HepG2 (cell line): Measurements from ENCODE around the gene UBE2O. TPM values are rescaled to one million over a fixed set of nuclear protein-coding genes. Genes with fewer than 3 reads are reported as not detected.

Experiments used
- CBX5 ChIP-seq: sonication (generic); formaldehyde crosslinking; IDR thresholded peaks from 2 replicates; pipeline ENCODE4 v1.4.0; 2020; ENCODE audit warnings: missing genetic modification reagents, borderline replicate concordance
- FOXJ3 ChIP-seq: sonication (generic); formaldehyde crosslinking; IDR thresholded peaks from 2 replicates; pipeline ENCODE4 v1.4.0; 2020; ENCODE audit warnings: missing genetic modification reagents, mild to moderate bottlenecking, borderline replicate concordance
- IRX3 ChIP-seq: sonication (generic); formaldehyde crosslinking; IDR thresholded peaks from 2 replicates; pipeline ENCODE4 v1.8.1; 2023; ENCODE audit warnings: mild to moderate bottlenecking, low read depth, missing genetic modification reagents, borderline replicate concordance
- ISX ChIP-seq: sonication (generic); formaldehyde crosslinking; conservative IDR thresholded peaks from 2 replicates; pipeline ENCODE4 v1.5.0; 2020; ENCODE audit warnings: missing genetic modification reagents
- NKX3-1 ChIP-seq: sonication (generic); formaldehyde crosslinking; IDR thresholded peaks from 2 replicates; pipeline ENCODE4 v1.5.0; 2020; ENCODE audit warnings: missing genetic modification reagents
- NRL ChIP-seq: sonication (generic); formaldehyde crosslinking; IDR thresholded peaks from 2 replicates; pipeline ENCODE4 v1.5.0; 2020; ENCODE audit warnings: missing genetic modification reagents, mild to moderate bottlenecking, moderate library complexity, borderline replicate concordance
- SPEN ChIP-seq: sonication (generic); formaldehyde crosslinking; IDR thresholded peaks from 2 replicates; pipeline ENCODE4 v1.5.1; 2020; ENCODE audit warnings: low read depth, mild to moderate bottlenecking, missing genetic modification reagents
- ZBTB7B ChIP-seq: sonication (generic); formaldehyde crosslinking; IDR thresholded peaks from 2 replicates; pipeline ENCODE4 v1.4.0; 2020; ENCODE audit warnings: missing genetic modification reagents
- ZC3H13 ChIP-seq: sonication (generic); formaldehyde crosslinking; IDR thresholded peaks from 2 replicates; pipeline ENCODE4 v1.8.1; 2023; ENCODE audit warnings: mild to moderate bottlenecking, missing genetic modification reagents, moderate library complexity
- ZNF17 ChIP-seq: sonication (generic); formaldehyde crosslinking; IDR thresholded peaks from 2 replicates; pipeline ENCODE4 v1.5.0; 2020; ENCODE audit warnings: mild to moderate bottlenecking, missing genetic modification reagents
- ZNF180 ChIP-seq: sonication (generic); formaldehyde crosslinking; IDR thresholded peaks from 2 replicates; pipeline ENCODE4 v1.4.0; 2020; ENCODE audit warnings: low read depth, missing genetic modification reagents, borderline replicate concordance
- ZNF496 ChIP-seq: sonication (generic); formaldehyde crosslinking; IDR thresholded peaks from 2 replicates; pipeline ENCODE4 v1.8.1; 2023; ENCODE audit warnings: mild to moderate bottlenecking, moderate library complexity, missing genetic modification reagents; ENCODE audit not compliant: insufficient replicate concordance
- ZNF570 ChIP-seq: sonication (generic); formaldehyde crosslinking; IDR thresholded peaks from 2 replicates; pipeline ENCODE4 v1.4.0; 2020; ENCODE audit warnings: mild to moderate bottlenecking, missing genetic modification reagents, borderline replicate concordance
- ZNF781 ChIP-seq: sonication (generic); formaldehyde crosslinking; IDR thresholded peaks from 2 replicates; pipeline ENCODE4 v1.5.1; 2020; ENCODE audit warnings: borderline replicate concordance, mild to moderate bottlenecking, missing genetic modification reagents; ENCODE audit errors: not compliant biosample characterization
- ZNF788 ChIP-seq: sonication (generic); formaldehyde crosslinking; IDR thresholded peaks from 2 replicates; pipeline ENCODE4 v1.5.0; 2020; ENCODE audit warnings: mild to moderate bottlenecking, missing genetic modification reagents, borderline replicate concordance
- ZZZ3 ChIP-seq: sonication (generic); formaldehyde crosslinking; IDR thresholded peaks from 2 replicates; pipeline ENCODE4 v1.4.0; 2020; ENCODE audit warnings: missing genetic modification reagents, mild to moderate bottlenecking, borderline replicate concordance
- polyA plus RNA-seq, 8 experiments: library from polyadenylated mRNA; depleted of rRNA in 3 of 8; stranded (reverse) in 7 of 8; unstranded in 1 of 8; fragments of >200 nt; fragmentation: Illumina TruSeq in 4 of 8; extraction: Trizol in 4 of 8; gene quantifications; 2 replicates each; pipeline versions ENCODE4 v1.2.1 to v1.2.3, GENCODE V29; 2011 to 2016; ENCODE audit warnings: low read depth in 4 of 8, missing spikeins in 1 of 8, mixed read lengths in 1 of 8; ENCODE audit not compliant: insufficient read depth in 1 of 8
- total RNA-seq, 5 experiments: library from RNA; depleted of rRNA; stranded (reverse); fragments of >200 nt; fragmentation: Illumina TruSeq; extraction: Trizol; gene quantifications; 2 replicates each; pipeline ENCODE4 v1.2.3, GENCODE V29; 2016; ENCODE audit warnings: low read depth in 1 of 5
- TF ChIP-seq, protein P1 (sequence below): sonication (generic); formaldehyde crosslinking; IDR thresholded peaks from 2 replicates; pipeline ENCODE4 v1.4.0; 2020; ENCODE audit warnings: missing genetic modification reagents, borderline replicate concordance
- TF ChIP-seq, protein P2 (sequence below): sonication (generic); formaldehyde crosslinking; IDR thresholded peaks from 2 replicates; pipeline ENCODE4 v1.8.1; 2023; ENCODE audit warnings: missing genetic modification reagents, mild to moderate bottlenecking, borderline replicate concordance
- TF ChIP-seq, protein P3 (sequence below): sonication (generic); formaldehyde crosslinking; IDR thresholded peaks from 2 replicates; pipeline ENCODE4 v1.5.1; 2020; ENCODE audit warnings: mild to moderate bottlenecking, missing genetic modification reagents, borderline replicate concordance
- TF ChIP-seq, protein P4 (sequence below): sonication (generic); formaldehyde crosslinking; IDR thresholded peaks from 2 replicates; pipeline ENCODE4 v1.5.0; 2020; ENCODE audit warnings: missing genetic modification reagents

Gene UBE2O
- total and polyA plus RNA-seq, 2 of the 13 experiments (the other 11 are each of a cell fraction or from before 2014, with no cell fraction given): 21.5 to 23.5 TPM

DNA sequence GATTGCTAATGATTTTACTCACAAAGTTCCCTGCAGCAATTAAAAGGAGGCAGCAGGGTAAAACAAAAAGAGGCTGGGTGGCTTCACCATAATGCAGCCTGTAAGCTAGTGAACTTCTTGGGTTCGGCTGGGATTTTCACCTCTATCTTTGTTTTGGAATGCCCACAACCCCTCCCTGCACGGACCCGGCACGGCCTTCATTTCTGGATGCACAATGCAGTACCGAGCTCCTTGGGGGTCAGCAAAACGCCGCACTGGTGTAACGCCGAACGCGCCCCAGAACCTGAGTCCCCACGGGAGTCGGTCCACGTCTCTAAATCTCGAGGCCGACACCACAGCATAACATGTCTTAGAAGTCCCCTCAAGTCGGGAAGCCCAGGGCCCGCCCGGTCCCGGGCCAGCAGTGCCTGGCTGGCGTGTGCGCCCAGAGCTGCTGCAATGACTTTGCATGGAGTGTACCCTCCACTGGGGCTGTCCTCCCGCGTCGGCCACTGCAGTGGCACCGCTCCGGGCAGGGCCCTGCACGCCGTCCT, 759 bp downstream of the UBE2O start (continued):
- TF ChIP-seq FOXJ3 (no peak), ZBTB7B (0 out of 2 replicates have a peak, but pooled peaks have one; percentile 14), ZNF781 (CRISPR knock-in tag) (peak; percentile 55), NRL (CRISPR knock-in tag) (no peak), SPEN (CRISPR knock-in tag) (no peak), ZNF788 (CRISPR knock-in tag) (no peak), ISX (CRISPR knock-in tag) (no peak), ZC3H13 (CRISPR knock-in tag) (no peak), NKX3-1 (CRISPR knock-in tag) (peak; percentile 50; the same call in 1 of the 2 replicates), CBX5 (CRISPR knock-in tag) (no peak), IRX3 (CRISPR knock-in tag) (no peak), ZZZ3 (no peak), ZNF180 (0 out of 2 replicates have a peak, but pooled peaks have one; percentile 25), ZNF496 (CRISPR knock-in tag) (no peak), ZNF17 (no peak), ZNF570 (no peak)
- TF ChIP-seq, protein P1, sequence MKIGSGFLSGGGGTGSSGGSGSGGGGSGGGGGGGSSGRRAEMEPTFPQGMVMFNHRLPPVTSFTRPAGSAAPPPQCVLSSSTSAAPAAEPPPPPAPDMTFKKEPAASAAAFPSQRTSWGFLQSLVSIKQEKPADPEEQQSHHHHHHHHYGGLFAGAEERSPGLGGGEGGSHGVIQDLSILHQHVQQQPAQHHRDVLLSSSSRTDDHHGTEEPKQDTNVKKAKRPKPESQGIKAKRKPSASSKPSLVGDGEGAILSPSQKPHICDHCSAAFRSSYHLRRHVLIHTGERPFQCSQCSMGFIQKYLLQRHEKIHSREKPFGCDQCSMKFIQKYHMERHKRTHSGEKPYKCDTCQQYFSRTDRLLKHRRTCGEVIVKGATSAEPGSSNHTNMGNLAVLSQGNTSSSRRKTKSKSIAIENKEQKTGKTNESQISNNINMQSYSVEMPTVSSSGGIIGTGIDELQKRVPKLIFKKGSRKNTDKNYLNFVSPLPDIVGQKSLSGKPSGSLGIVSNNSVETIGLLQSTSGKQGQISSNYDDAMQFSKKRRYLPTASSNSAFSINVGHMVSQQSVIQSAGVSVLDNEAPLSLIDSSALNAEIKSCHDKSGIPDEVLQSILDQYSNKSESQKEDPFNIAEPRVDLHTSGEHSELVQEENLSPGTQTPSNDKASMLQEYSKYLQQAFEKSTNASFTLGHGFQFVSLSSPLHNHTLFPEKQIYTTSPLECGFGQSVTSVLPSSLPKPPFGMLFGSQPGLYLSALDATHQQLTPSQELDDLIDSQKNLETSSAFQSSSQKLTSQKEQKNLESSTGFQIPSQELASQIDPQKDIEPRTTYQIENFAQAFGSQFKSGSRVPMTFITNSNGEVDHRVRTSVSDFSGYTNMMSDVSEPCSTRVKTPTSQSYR: no peak
- TF ChIP-seq, protein P2, sequence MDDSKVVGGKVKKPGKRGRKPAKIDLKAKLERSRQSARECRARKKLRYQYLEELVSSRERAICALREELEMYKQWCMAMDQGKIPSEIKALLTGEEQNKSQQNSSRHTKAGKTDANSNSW (CRISPR knock-in tag): no peak
- TF ChIP-seq, protein P3, sequence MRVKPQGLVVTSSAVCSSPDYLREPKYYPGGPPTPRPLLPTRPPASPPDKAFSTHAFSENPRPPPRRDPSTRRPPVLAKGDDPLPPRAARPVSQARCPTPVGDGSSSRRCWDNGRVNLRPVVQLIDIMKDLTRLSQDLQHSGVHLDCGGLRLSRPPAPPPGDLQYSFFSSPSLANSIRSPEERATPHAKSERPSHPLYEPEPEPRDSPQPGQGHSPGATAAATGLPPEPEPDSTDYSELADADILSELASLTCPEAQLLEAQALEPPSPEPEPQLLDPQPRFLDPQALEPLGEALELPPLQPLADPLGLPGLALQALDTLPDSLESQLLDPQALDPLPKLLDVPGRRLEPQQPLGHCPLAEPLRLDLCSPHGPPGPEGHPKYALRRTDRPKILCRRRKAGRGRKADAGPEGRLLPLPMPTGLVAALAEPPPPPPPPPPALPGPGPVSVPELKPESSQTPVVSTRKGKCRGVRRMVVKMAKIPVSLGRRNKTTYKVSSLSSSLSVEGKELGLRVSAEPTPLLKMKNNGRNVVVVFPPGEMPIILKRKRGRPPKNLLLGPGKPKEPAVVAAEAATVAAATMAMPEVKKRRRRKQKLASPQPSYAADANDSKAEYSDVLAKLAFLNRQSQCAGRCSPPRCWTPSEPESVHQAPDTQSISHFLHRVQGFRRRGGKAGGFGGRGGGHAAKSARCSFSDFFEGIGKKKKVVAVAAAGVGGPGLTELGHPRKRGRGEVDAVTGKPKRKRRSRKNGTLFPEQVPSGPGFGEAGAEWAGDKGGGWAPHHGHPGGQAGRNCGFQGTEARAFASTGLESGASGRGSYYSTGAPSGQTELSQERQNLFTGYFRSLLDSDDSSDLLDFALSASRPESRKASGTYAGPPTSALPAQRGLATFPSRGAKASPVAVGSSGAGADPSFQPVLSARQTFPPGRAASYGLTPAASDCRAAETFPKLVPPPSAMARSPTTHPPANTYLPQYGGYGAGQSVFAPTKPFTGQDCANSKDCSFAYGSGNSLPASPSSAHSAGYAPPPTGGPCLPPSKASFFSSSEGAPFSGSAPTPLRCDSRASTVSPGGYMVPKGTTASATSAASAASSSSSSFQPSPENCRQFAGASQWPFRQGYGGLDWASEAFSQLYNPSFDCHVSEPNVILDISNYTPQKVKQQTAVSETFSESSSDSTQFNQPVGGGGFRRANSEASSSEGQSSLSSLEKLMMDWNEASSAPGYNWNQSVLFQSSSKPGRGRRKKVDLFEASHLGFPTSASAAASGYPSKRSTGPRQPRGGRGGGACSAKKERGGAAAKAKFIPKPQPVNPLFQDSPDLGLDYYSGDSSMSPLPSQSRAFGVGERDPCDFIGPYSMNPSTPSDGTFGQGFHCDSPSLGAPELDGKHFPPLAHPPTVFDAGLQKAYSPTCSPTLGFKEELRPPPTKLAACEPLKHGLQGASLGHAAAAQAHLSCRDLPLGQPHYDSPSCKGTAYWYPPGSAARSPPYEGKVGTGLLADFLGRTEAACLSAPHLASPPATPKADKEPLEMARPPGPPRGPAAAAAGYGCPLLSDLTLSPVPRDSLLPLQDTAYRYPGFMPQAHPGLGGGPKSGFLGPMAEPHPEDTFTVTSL (CRISPR knock-in tag): no peak
- TF ChIP-seq, protein P4, sequence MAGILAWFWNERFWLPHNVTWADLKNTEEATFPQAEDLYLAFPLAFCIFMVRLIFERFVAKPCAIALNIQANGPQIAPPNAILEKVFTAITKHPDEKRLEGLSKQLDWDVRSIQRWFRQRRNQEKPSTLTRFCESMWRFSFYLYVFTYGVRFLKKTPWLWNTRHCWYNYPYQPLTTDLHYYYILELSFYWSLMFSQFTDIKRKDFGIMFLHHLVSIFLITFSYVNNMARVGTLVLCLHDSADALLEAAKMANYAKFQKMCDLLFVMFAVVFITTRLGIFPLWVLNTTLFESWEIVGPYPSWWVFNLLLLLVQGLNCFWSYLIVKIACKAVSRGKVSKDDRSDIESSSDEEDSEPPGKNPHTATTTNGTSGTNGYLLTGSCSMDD (CRISPR knock-in tag): 0 out of 2 replicates have a peak, but pooled peaks have one; percentile 12
